Measurements from ENCODE around the gene ETFDH. TPM values are rescaled to one million over a fixed set of nuclear protein-coding genes. Genes with fewer than 3 reads are reported as not detected.
"Not testable (repeated sequence)": the region's sequence is repeated elsewhere in the genome, so short reads cannot be mapped to it uniquely, and the experiment has no call there.

ETFDH gene
- total and polyA plus RNA-seq, 9 of the 15 experiments (the other 6 are each of a cell fraction or from before 2014, with no cell fraction given): 14.6 to 33.6 (median 25.9) TPM

DNA sequence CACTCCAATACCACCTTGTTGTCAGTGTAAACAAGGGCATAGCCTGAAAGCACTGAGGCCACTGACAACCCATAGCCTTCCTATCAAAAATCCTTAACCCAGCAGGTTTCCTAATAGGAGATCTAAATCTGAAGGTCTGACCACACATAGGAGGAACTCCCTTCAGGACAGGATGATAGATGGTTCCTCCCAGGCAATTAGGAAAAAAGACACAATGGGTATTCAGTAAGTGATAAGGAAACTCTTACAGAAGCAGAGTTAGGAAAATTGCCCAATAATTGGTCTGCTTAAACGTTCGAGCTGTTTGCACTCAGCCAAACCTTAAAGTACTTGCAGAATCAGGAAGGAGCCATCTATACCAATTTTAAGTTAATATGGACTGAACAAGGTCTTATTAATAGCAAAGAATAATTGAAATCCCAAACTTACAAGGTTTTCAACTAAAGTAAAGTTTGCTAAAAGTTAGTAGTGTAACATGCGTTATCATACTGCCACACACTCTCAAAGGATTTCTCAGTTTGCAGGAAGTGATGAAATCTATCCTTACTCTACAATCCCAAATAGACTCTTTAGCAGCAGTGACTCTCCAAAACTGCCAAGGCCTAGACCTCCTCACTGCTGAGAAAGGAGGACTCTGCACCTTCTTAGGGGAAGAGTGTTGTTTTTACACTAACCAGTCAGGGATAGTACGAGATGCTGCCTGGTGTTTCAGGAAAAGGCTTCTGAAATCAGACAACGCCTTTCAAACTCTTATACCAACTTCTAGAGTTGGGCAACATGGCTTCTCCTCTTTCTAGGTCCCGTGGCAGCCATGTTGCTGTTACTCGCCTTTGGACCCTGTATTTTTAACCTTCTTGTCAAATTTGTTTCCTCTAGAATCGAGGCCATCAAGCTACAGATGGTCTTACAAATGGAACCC, 8.1 kb upstream of the ETFDH start:
- ATAC-seq (peak; percentile 60), FAIRE-seq (peak; percentile 44), DNase-seq (ENCODE audit: extremely low read depth in 1 of 4, low spot score in 3 of 4) (peak in 1 of 4 experiments; percentile 63)
- BruUV-seq (replicated peaks); H3K9me3 ChIP-seq (replicated peaks; ENCODE audit: control insufficient read depth, insufficient read depth, low read depth, low read length); H4K20me1 ChIP-seq (replicated peaks; ENCODE audit: control insufficient read depth, insufficient read depth, low read length); H3K27me3 ChIP-seq (ENCODE audit: control insufficient read depth in 2 of 2, insufficient read depth in 2 of 2, low read length in 2 of 2); CTCF ChIA-PET (ENCODE audit: low intra/inter-chr PET ratio); intact Hi-C loops (cut with micrococcal nuclease); H3K9ac ChIP-seq (ENCODE audit: insufficient read depth in 1 of 2, low read depth in 2 of 2, low read length in 2 of 2); H3K79me2 ChIP-seq (ENCODE audit: control insufficient read depth, insufficient read depth, low read length); H3K4me1 ChIP-seq (replicated peaks in 1 of 2; ENCODE audit: control insufficient read depth in 2 of 2, insufficient read depth in 2 of 2, low read length in 2 of 2); POLR2A ChIA-PET; H3K4me3 ChIP-seq; H3K4me2 ChIP-seq (ENCODE audit: insufficient read depth, low read length); in situ Hi-C loops (cut with MboI); H3K36me3 ChIP-seq (ENCODE audit: control insufficient read depth, insufficient read depth, low read length); H3K9me1 ChIP-seq (ENCODE audit: control insufficient read depth, insufficient read depth, low read length); TF ChIP-seq NR4A1, NR2C2 (CRISPR knock-in tag; IDR thresholded peaks at IDR 0.05): not testable (repeated sequence)
- Histone ChIP-seq H3K27ac (ENCODE audit: extremely low read depth, low read depth, low read length) (peak overlapping the region; percentile 64; the same call in 2 of the 3 replicates), H2AFZ (ENCODE audit: low read depth, low read length) (peak overlapping the region; percentile 79)
- 42% methylated on average over 8 of the region's 8 CpGs for WGBS (ENCODE audit: insufficient coverage, low coverage, missing lambda C conversion rate)
- TF ChIP-seq TAF7 (tag; IDR thresholded peaks at IDR 0.05) (0 out of 2 replicates have a peak, but pooled peaks have one; percentile 14), LEF1 (IDR thresholded peaks at IDR 0.05) (peak; percentile 41; the same call in 1 of the 2 replicates), SMARCA4 (IDR thresholded peaks at IDR 0.05) (peak; percentile 68; the same call in 1 of the 2 replicates), ZEB2 (IDR thresholded peaks at IDR 0.05) (peak; percentile 63), ELF1 (tag; IDR thresholded peaks at IDR 0.05) (peak; percentile 26; the same call in 1 of the 2 replicates), LCOR (CRISPR knock-in tag; IDR thresholded peaks at IDR 0.05) (peak; percentile 49; the same call in 1 of the 2 replicates), DPF2 (IDR thresholded peaks at IDR 0.05) (peak; percentile 85), NR4A1 (tag; IDR thresholded peaks at IDR 0.05) (0 out of 2 replicates have a peak, but pooled peaks have one; percentile 32), ETV1 (tag; conservative IDR thresholded peaks at IDR 0.05; ENCODE audit: low read depth) (peak; percentile 58), TBL1XR1 (IDR thresholded peaks at IDR 0.05; ENCODE audit: low read length in 2 of 2) (peak in 1 of 2 experiments; percentile 20; a peak in 1 of 4 replicates), NR2C2 (tag; IDR thresholded peaks at IDR 0.05) (0 out of 2 replicates have a peak, but pooled peaks have one; percentile 14), SMARCE1 (IDR thresholded peaks at IDR 0.05) (peak; percentile 71), CEBPG (CRISPR knock-in tag; IDR thresholded peaks at IDR 0.05) (peak; percentile 76), CEBPG (tag; conservative IDR thresholded peaks at IDR 0.05 in 1 of 2, IDR thresholded peaks at IDR 0.05 in 1 of 2) (peak; percentile 91 to 94), DMBX1 (CRISPR knock-in tag; IDR thresholded peaks at IDR 0.05; ENCODE audit: borderline replicate concordance) (peak; percentile 35; the same call in 1 of the 2 replicates), SOX6 (IDR thresholded peaks at IDR 0.05) (peak; percentile 97), EHMT2 (IDR thresholded peaks at IDR 0.05) (0 out of 2 replicates have a peak, but pooled peaks have one; percentile 16), FOSL1 (tag; conservative IDR thresholded peaks at IDR 0.05) (peak; percentile 49; the same call in 1 of the 2 replicates)
- TF ChIP-seq, protein P1, sequence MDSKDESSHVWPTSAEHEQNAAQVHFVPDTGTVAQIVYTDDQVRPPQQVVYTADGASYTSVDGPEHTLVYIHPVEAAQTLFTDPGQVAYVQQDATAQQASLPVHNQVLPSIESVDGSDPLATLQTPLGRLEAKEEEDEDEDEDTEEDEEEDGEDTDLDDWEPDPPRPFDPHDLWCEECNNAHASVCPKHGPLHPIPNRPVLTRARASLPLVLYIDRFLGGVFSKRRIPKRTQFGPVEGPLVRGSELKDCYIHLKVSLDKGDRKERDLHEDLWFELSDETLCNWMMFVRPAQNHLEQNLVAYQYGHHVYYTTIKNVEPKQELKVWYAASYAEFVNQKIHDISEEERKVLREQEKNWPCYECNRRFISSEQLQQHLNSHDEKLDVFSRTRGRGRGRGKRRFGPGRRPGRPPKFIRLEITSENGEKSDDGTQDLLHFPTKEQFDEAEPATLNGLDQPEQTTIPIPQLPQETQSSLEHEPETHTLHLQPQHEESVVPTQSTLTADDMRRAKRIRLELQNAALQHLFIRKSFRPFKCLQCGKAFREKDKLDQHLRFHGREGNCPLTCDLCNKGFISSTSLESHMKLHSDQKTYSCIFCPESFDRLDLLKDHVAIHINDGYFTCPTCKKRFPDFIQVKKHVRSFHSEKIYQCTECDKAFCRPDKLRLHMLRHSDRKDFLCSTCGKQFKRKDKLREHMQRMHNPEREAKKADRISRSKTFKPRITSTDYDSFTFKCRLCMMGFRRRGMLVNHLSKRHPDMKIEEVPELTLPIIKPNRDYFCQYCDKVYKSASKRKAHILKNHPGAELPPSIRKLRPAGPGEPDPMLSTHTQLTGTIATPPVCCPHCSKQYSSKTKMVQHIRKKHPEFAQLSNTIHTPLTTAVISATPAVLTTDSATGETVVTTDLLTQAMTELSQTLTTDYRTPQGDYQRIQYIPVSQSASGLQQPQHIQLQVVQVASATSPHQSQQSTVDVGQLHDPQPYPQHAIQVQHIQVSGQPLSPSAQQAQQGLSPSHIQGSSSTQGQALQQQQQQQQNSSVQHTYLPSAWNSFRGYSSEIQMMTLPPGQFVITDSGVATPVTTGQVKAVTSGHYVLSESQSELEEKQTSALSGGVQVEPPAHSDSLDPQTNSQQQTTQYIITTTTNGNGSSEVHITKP (IDR thresholded peaks at IDR 0.05; ENCODE audit: partially characterized antibody): peak; percentile 80

Measured in K562 (cell line).